SK-N-MC (cell line): ENCODE measurements around the gene CTSZ.

ENCODE experiments used
- EZH2 ChIP-seq: fragments of 200-600 bp; sonication (generic); IDR thresholded peaks from one replicate; pipeline ENCODE4 v1.6.1; 2017; ENCODE audit warnings: antibody characterized with exemption
- FOXP2 ChIP-seq: optimal IDR thresholded peaks from 2 replicates; pipeline ENCODE3; 2011; ENCODE audit warnings: mild to moderate bottlenecking, moderate library complexity; ENCODE audit not compliant: insufficient read depth; ENCODE audit errors: extremely low read length, control extremely low read depth
- POLR2AphosphoS5 ChIP-seq: IDR thresholded peaks from 2 replicates; pipeline ENCODE4 v1.6.1; 2012; ENCODE audit warnings: mild to moderate bottlenecking, low read depth, low read length, borderline replicate concordance

DNA sequence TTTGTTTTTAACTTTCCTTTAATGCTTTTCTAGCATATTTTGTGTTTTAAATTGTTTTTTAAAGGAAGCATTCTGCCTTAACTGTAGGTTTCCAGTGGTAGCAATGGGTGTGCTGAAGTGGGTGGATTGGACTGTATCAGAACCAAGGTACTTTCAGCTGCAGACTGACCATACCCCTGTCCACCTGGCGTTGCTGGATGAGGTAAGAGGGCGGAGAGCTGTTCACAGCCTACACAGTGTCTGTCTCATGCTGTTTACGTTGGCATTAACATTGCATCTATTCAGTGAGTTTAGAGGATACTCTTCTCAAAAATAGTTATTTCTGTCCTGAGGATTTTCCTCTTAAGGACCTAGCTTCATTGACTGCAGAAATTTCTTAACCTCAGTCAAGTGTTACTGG lies 14.1 kb downstream of the CTSZ start:
- TF ChIP-seq POLR2AphosphoS5 (no peak), EZH2 (no peak), FOXP2 (no peak)
